Osteocyte (in vitro differentiated cells): Measurements from ENCODE around the gene GPRIN3. TPM values are rescaled to one million over a fixed set of nuclear protein-coding genes. Genes with fewer than 3 reads are reported as not detected.

Experiments used
- DNase-seq: peaks from one replicate; pipeline ENCODE4 v3.0.0; 2021; ENCODE audit warnings: mixed read lengths; ENCODE audit not compliant: unreplicated experiment; ENCODE audit errors: extremely low spot score
- H3K27ac Mint-ChIP-seq: one replicate; pipeline ENCODE4 v1.8.0; 2021; ENCODE audit warnings: mild to moderate bottlenecking, mixed read lengths; ENCODE audit not compliant: unreplicated experiment
- H3K27me3 Mint-ChIP-seq: one replicate; pipeline ENCODE4 v1.8.0; 2021; ENCODE audit warnings: mixed read lengths; ENCODE audit not compliant: unreplicated experiment
- H3K36me3 Mint-ChIP-seq: one replicate; pipeline ENCODE4 v1.8.0; 2021; ENCODE audit warnings: mixed read lengths; ENCODE audit not compliant: unreplicated experiment
- H3K4me1 Mint-ChIP-seq: one replicate; pipeline ENCODE4 v1.8.0; 2021; ENCODE audit warnings: mixed read lengths; ENCODE audit not compliant: unreplicated experiment
- H3K4me3 Mint-ChIP-seq: one replicate; pipeline ENCODE4 v1.8.0; 2021; ENCODE audit warnings: mild to moderate bottlenecking, moderate library complexity, mixed read lengths; ENCODE audit not compliant: unreplicated experiment
- H3K9me3 Mint-ChIP-seq: one replicate; pipeline ENCODE4 v1.8.0; 2021; ENCODE audit warnings: mixed read lengths; ENCODE audit not compliant: unreplicated experiment
- total RNA-seq: library from RNA; stranded (reverse); gene quantifications from 2 replicates; pipeline ENCODE4 v1.2.1, GENCODE V29; 2021
- TF ChIP-seq, protein P1 (sequence below): fragments of 200-600 bp; sonication (generic); IDR thresholded peaks from 2 replicates; pipeline ENCODE4 v1.5.0; 2021; ENCODE audit warnings: antibody characterized with exemption, mild to moderate bottlenecking, moderate library complexity

Gene GPRIN3
- total RNA-seq, 1 donor from 2014 or later, result not detected

DNA sequence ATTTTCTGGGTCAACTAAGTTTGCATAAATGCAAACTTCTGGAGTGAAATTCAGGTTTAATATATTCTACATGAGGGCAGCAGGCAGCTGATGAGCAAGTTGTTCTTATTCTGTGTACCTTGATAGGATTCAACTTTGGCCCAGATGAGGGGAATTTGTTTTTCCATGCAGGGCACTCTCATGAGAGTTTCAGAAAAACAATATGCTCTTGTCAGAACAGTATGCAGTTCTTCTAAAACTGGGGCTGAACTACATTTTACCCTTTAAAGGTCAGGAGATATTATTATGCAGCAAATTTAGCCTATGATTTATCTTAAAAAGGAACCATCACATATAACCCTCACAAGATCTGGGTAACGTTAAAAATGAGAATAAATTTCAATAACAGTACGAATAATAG lies 19.2 kb downstream of the GPRIN3 start:
- no peak overlapping the region for H3K4me3 Mint-ChIP-seq
- no peaks in the 10 kb centered on the region for H3K4me1 Mint-ChIP-seq
- H3K27me3 Mint-ChIP-seq, result peaks cover 28% of the 10 kb centered on the region
- no peak overlapping the region for H3K27ac Mint-ChIP-seq
- H3K36me3 Mint-ChIP-seq, result no peaks in the 10 kb centered on the region
- TF ChIP-seq, protein P1, sequence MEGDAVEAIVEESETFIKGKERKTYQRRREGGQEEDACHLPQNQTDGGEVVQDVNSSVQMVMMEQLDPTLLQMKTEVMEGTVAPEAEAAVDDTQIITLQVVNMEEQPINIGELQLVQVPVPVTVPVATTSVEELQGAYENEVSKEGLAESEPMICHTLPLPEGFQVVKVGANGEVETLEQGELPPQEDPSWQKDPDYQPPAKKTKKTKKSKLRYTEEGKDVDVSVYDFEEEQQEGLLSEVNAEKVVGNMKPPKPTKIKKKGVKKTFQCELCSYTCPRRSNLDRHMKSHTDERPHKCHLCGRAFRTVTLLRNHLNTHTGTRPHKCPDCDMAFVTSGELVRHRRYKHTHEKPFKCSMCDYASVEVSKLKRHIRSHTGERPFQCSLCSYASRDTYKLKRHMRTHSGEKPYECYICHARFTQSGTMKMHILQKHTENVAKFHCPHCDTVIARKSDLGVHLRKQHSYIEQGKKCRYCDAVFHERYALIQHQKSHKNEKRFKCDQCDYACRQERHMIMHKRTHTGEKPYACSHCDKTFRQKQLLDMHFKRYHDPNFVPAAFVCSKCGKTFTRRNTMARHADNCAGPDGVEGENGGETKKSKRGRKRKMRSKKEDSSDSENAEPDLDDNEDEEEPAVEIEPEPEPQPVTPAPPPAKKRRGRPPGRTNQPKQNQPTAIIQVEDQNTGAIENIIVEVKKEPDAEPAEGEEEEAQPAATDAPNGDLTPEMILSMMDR, result no peak
- no peak for DNase-seq
- H3K9me3 Mint-ChIP-seq, result no peaks in the 10 kb centered on the region

DNA sequence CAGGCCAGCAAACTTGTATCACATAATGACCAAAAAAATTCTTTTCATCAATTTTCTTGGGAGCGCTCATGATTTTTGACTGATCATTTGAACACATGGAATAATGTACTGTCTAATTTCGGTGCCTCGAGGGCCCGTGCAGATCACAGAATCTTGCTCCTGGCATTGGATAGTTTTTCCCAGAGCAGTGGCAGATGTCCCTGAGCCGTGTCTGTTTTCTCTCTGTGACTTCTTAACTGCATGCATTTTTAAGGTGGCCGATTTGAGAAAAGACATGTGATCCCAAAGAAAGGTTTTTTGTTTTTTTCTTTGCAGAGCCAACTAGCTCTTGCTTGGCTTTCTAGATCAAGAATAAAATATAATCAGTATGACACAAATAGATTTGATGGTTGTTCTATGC lies 19.7 kb downstream of the GPRIN3 start:
- TF ChIP-seq, protein P1, result no peak
- Mint-ChIP-seq H3K36me3 (no peaks in the 10 kb centered on the region), H3K27ac (no peak overlapping the region), H3K4me1 (no peaks in the 10 kb centered on the region), H3K4me3 (no peak overlapping the region), H3K27me3 (peaks cover 25% of the 10 kb centered on the region), H3K9me3 (no peaks in the 10 kb centered on the region)
- DNase-seq, result no peak

DNA sequence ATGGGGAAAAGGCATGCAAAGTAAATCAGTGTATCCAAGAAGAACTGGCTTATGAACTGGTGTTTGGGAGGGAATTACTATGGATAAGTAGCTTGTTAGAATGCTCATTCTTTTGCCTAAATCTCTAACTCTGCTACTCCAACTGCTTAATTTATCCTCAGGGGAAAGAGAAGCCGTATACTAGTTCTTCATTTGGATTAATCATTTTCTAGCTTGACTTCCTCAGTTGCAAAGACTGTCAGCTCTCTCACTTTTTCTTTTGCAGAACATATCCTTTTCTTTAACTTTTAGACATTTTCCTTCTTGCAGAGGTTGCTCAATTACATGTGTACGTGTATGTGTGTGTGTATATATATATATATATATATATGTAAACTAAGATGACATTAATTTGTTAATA lies 21.9 kb downstream of the GPRIN3 start:
- H3K27ac Mint-ChIP-seq, result no peak overlapping the region
- no peaks in the 10 kb centered on the region for H3K4me1 Mint-ChIP-seq
- no peak overlapping the region for H3K4me3 Mint-ChIP-seq
- no peak for DNase-seq
- H3K9me3 Mint-ChIP-seq, result no peaks in the 10 kb centered on the region
- peaks cover 25% of the 10 kb centered on the region for H3K27me3 Mint-ChIP-seq
- H3K36me3 Mint-ChIP-seq, result no peaks in the 10 kb centered on the region
- TF ChIP-seq, protein P1, result no peak

DNA sequence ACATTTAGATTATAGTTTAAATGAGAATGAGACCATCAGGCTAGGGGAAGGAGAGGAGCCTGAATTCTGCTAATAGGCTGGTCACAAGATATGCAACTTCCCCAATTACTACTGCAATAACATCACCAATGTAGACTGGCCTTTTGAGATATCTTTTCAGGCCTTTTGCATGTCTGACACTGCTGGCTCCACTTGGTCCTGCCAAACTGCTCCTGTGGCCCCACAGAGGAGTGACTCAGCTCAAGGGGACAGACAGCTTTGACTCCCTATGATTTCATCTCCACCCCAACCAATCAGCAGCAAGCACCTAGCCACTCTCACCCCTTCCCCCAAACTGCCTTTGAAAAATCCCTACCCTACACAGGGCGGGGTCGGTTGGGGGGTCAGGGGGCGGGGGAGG lies 22.8 kb downstream of the GPRIN3 start:
- TF ChIP-seq, protein P1, result no peak
- H3K27me3 Mint-ChIP-seq, result peaks cover 24% of the 10 kb centered on the region
- no peak for DNase-seq
- no peaks in the 10 kb centered on the region for H3K9me3 Mint-ChIP-seq
- no peaks in the 10 kb centered on the region for H3K36me3 Mint-ChIP-seq
- H3K27ac Mint-ChIP-seq, result no peak overlapping the region
- H3K4me3 Mint-ChIP-seq, result no peak overlapping the region
- H3K4me1 Mint-ChIP-seq, result no peaks in the 10 kb centered on the region

DNA sequence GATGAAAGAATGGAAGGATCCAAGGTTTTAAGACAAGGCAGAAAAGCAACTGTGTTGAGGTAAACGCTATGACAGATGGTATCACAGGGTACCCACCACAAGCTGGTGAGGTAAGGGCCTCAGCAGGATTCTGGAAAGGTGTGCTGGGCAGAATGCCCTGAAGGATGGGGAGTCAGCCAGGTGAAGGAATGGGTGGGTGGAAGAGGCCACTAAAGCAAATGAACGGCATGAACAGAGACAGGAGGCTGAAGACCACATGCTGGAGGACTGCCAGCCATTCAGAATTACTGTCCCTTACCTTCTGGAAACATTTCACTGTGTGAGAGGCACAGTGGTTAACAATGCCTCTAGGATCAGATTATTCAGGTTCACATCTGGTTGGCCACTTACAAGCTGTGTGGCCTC lies 23.6 kb downstream of the GPRIN3 start:
- Mint-ChIP-seq H3K36me3 (no peaks in the 10 kb centered on the region), H3K9me3 (no peaks in the 10 kb centered on the region), H3K27me3 (peaks cover 17% of the 10 kb centered on the region), H3K27ac (no peak overlapping the region), H3K4me3 (no peak overlapping the region), H3K4me1 (no peaks in the 10 kb centered on the region)
- TF ChIP-seq, protein P1, result no peak
- no peak for DNase-seq
